Measurements from ENCODE around the gene CEP250.
A peak's percentile ranks its signal among the peaks of the same experiment; 100 is the strongest.
"Not testable (repeated sequence)": the region's sequence is repeated elsewhere in the genome, so short reads cannot be mapped to it uniquely, and the experiment has no call there.

The CEP250 gene

GRCh38 chr20:35539756-35540212 is 84.4 kb downstream of the CEP250 start:
- no peak for DNase-seq

GRCh38 chr20:35541118-35541782 is 85.9 kb downstream of the CEP250 start:
- DNase-seq, result no peak

GRCh38 chr20:35541783-35542662 is 86.6 kb downstream of the CEP250 start, which contains the start of gene ERGIC3:
Gene ERGIC3 (plus strand): TSS chr20:35542078. CDS start chr20:35542098, 20 bp downstream.
- DNase-seq, result peak; percentile 93

GRCh38 chr20:35542990-35543389 is 87.6 kb downstream of the CEP250 start:
- DNase-seq, result no peak

GRCh38 chr20:35544436-35544835 is 89.0 kb downstream of the CEP250 start:
- no peak for DNase-seq

- not testable (repeated sequence) for DNase-seq
Observed at GRCh38 chr20:35544941-35545340, 89.5 kb downstream of the CEP250 start.

GRCh38 chr20:35546127-35546526 is 90.7 kb downstream of the CEP250 start:
- DNase-seq, result no peak

- DNase-seq, result no peak
Observed at GRCh38 chr20:35547329-35547728, 91.9 kb downstream of the CEP250 start.

GRCh38 chr20:35551503-35551902 is 96.1 kb downstream of the CEP250 start:
- no peak for DNase-seq

- DNase-seq, result no peak
Observed at GRCh38 chr20:35552914-35553313, 97.5 kb downstream of the CEP250 start.

- DNase-seq, result not testable (repeated sequence)
Observed at GRCh38 chr20:35555461-35555860, 100.1 kb downstream of the CEP250 start.

GRCh38 chr20:35555951-35556645 is 100.7 kb downstream of the CEP250 start:
- no peak for DNase-seq

- no peak for DNase-seq
Observed at GRCh38 chr20:35556871-35557270, 101.5 kb downstream of the CEP250 start.

- no peak for DNase-seq
Observed at GRCh38 chr20:35558451-35558850, 103.1 kb downstream of the CEP250 start.

GRCh38 chr20:35559042-35559693 is 103.8 kb downstream of the CEP250 start:
- no peak for DNase-seq

GRCh38 chr20:35560105-35560511 is 104.7 kb downstream of the CEP250 start:
- no peak for DNase-seq

- no peak for DNase-seq
Observed at GRCh38 chr20:35560541-35560940, 105.1 kb downstream of the CEP250 start.

- no peak for DNase-seq
Observed at GRCh38 chr20:35561268-35561667, 105.9 kb downstream of the CEP250 start.

GRCh38 chr20:35561671-35562070 is 106.3 kb downstream of the CEP250 start:
- no peak for DNase-seq

- DNase-seq, result no peak
Observed at GRCh38 chr20:35562541-35563110, 107.2 kb downstream of the CEP250 start.

- no peak for DNase-seq
Observed at GRCh38 chr20:35563834-35564233, 108.4 kb downstream of the CEP250 start.

- DNase-seq, result no peak
Observed at GRCh38 chr20:35564905-35565304, 109.5 kb downstream of the CEP250 start.

Measured in effector CD8-positive, alpha-beta T cell (primary cell).